ENCODE data around the gene ABI1.

ABI1 gene

GRCh38 chr10:26706936-26707335 is 153.8 kb downstream of the ABI1 start:
- DNase-seq: no peak

- no peak for DNase-seq
These were observed 154.6 kb downstream of the ABI1 start for GRCh38 chr10:26706206-26706605.

- DNase-seq: no peak
These were observed 156.8 kb downstream of the ABI1 start for GRCh38 chr10:26703974-26704373.

- DNase-seq: no peak
These were observed 157.7 kb downstream of the ABI1 start for GRCh38 chr10:26703096-26703495.

GRCh38 chr10:26700884-26701630 is 159.7 kb downstream of the ABI1 start:
- DNase-seq: no peak

GRCh38 chr10:26699631-26700030 is 161.1 kb downstream of the ABI1 start:
- no peak for DNase-seq

- DNase-seq: no peak
These were observed 161.8 kb downstream of the ABI1 start for GRCh38 chr10:26698909-26699308.

- DNase-seq: no peak
These were observed 162.7 kb downstream of the ABI1 start for GRCh38 chr10:26697922-26698608.

- peak; percentile 22 to 62 (median 38) for DNase-seq
These were observed 163.4 kb downstream of the ABI1 start, which contains the start of gene PDSS1 for GRCh38 chr10:26697163-26697921. Gene PDSS1 (plus strand): TSS chr10:26697701. CDS start chr10:26697712, 11 bp downstream.

- DNase-seq: no peak
These were observed 164.0 kb downstream of the ABI1 start for GRCh38 chr10:26696786-26697162.
